Panc1 (cell line): ENCODE data around the gene NSD1. TPM values are rescaled to one million over a fixed set of nuclear protein-coding genes. Genes with fewer than 3 reads are reported as not detected.

Source experiments
- ATAC-seq: fragments of 200-7000 bp; cut with Tn5 transposase; 2 replicates; pipeline ENCODE4 v1.9.1; 2020; ENCODE audit warnings: mild to moderate bottlenecking, moderate library complexity
- BruUV-seq: library from RNA; stranded (reverse); fragments of 400-500 nt; replicated peaks from 2 replicates; lab custom pipeline; 2021; lab: Mats Ljungman, UMichigan
- CTCF ChIA-PET: fragments of 300-600 bp; sonication (Branson Sonifier 250); formaldehyde crosslinking; loops from one replicate; lab custom pipeline; 2022; ENCODE audit warnings: antibody characterized with exemption; lab: Charles Lee
- POLR2A ChIA-PET: fragments of 300-600 bp; sonication (Branson Sonifier 250); formaldehyde crosslinking; loops from one replicate; lab custom pipeline; 2022; ENCODE audit warnings: antibody characterized with exemption; lab: Charles Lee
- DNase-seq: peaks from one replicate; pipeline ENCODE4 v3.0.0-alpha.2; 2010; ENCODE audit warnings: low read depth, low spot score
- H3K27ac ChIP-seq: 2 replicates; pipeline ENCODE4 v1.5.1; 2011; ENCODE audit warnings: mild to moderate bottlenecking, low read length, inconsistent platforms
- H3K27me3 ChIP-seq: fragments of 200-500 bp; sonication (Bioruptor generic); 2 replicates; pipeline ENCODE4 v1.6.0; 2014; ENCODE audit warnings: low read length, inconsistent platforms; ENCODE audit not compliant: control insufficient read depth, insufficient read depth
- H3K36me3 ChIP-seq: fragments of 200-500 bp; sonication (Bioruptor generic); 2 replicates; pipeline ENCODE4 v1.5.1; 2014; ENCODE audit warnings: inconsistent platforms, mild to moderate bottlenecking, low read length, moderate library complexity; ENCODE audit not compliant: control insufficient read depth, insufficient read depth
- H3K4me1 ChIP-seq: 2 replicates; pipeline ENCODE4 v1.5.1; 2011; ENCODE audit warnings: inconsistent platforms, mild to moderate bottlenecking, low read length, moderate library complexity; ENCODE audit not compliant: control insufficient read depth, insufficient read depth
- H3K4me3 ChIP-seq, 2 experiments: 2 replicates each; pipeline ENCODE4 v1.5.1; 2011 to 2012; ENCODE audit warnings: low read depth in 2 of 2, low read length in 2 of 2, mild to moderate bottlenecking in 2 of 2, inconsistent platforms in 1 of 2, moderate library complexity in 1 of 2
- H3K9me3 ChIP-seq: fragments of 200-500 bp; sonication (Bioruptor generic); 2 replicates; pipeline ENCODE4 v1.5.1; 2014; ENCODE audit warnings: low read depth, mild to moderate bottlenecking, inconsistent platforms, low read length, moderate library complexity; ENCODE audit not compliant: control insufficient read depth, insufficient read depth
- CTCF ChIP-seq: fragments of 450-650 bp; IDR thresholded peaks from 2 replicates; pipeline ENCODE4 v1.5.1; 2017; ENCODE audit warnings: mild to moderate bottlenecking
- POLR2AphosphoS5 ChIP-seq: IDR thresholded peaks from 2 replicates; pipeline ENCODE4 v1.6.1; 2012; ENCODE audit warnings: mild to moderate bottlenecking, low read depth, low read length, moderate library complexity
- SIN3A ChIP-seq: IDR thresholded peaks from 2 replicates; pipeline ENCODE4 v1.6.1; 2012; ENCODE audit warnings: low read depth, mild to moderate bottlenecking, low read length, moderate library complexity, borderline replicate concordance; ENCODE audit not compliant: insufficient read depth
- TCF7L2 ChIP-seq: IDR thresholded peaks from 2 replicates; pipeline ENCODE4 v1.6.1; 2011; ENCODE audit warnings: mild to moderate bottlenecking, low read depth, low read length, inconsistent platforms
- in situ Hi-C: cut with HindIII; loops from 2 replicates; pipeline ENCODE4 v1.10.0; 2016; ENCODE audit warnings: low sequenced_read_pairs, low pct_unique_long_range_greater_than_20kb
- intact Hi-C: fragments of 100-400 bp; cut with micrococcal nuclease; formaldehyde crosslinking; loops from one replicate; pipeline ENCODE4 v1.10.0; 2022; ENCODE audit not compliant: unreplicated experiment
- total RNA-seq: library from RNA; stranded (reverse); gene quantifications from one replicate; pipeline ENCODE4 v1.2.1, GENCODE V29; 2021; ENCODE audit not compliant: unreplicated experiment
- TF ChIP-seq, protein P1 (sequence below), 2 experiments: IDR thresholded peaks; 2 replicates each; pipeline ENCODE4 v1.6.1; 2011 to 2012; ENCODE audit warnings: low read depth in 2 of 2, control low read depth in 1 of 2, low read length in 1 of 2, mild to moderate bottlenecking in 1 of 2, moderate library complexity in 1 of 2; ENCODE audit not compliant: insufficient read depth in 1 of 2

Gene NSD1
- total RNA-seq, 1 experiment from 2014 or later, result 58.7 TPM

DNA sequence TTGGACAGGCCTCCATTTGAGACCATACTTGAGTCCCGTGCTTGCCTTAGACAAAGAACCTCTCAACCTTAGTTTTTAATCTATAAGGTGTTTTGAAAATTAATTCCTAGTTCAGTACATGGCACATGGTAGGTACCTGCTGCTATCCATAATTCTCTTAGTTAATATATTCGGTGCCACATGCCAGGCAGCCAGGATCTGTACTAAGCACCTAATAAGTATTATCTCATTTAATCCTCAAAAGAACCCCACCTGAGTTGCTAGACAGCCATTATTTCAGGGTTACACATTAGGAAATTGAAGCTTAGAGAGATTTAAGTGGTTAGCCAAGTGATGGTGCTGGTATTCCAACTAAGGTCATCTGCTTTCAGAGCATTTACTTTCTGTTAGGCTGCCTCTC lies 29.9 kb downstream of the NSD1 start:
- in situ Hi-C loops, result no loop called here

DNA sequence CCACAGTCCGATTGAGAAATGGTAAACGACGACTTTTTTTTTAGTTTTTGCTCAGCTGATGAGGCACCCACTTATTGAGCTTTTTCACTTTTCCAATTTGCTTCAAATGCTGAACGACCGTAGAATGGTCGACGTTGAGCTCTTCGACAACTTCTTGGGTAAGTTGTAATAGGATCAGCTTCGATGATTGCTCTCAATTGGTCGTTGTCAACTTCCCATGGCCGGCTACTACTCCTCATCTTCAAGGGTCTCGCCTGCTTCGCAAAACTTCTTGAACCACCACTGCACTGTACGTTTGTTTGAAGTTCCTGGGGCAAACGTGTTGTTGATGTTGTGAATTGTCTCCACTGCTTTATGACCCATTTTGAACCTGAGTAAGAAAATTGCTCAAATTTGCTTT lies 35.7 kb downstream of the NSD1 start:
- intact Hi-C loops, result no loop called here

More for the DNA sequence above, 29.9 kb downstream of the NSD1 start:
- intact Hi-C loops, result no loop called here
- TF ChIP-seq TCF7L2 (no peak), CTCF (no peak), SIN3A (no peak), POLR2AphosphoS5 (no peak)
- TF ChIP-seq, protein P1, sequence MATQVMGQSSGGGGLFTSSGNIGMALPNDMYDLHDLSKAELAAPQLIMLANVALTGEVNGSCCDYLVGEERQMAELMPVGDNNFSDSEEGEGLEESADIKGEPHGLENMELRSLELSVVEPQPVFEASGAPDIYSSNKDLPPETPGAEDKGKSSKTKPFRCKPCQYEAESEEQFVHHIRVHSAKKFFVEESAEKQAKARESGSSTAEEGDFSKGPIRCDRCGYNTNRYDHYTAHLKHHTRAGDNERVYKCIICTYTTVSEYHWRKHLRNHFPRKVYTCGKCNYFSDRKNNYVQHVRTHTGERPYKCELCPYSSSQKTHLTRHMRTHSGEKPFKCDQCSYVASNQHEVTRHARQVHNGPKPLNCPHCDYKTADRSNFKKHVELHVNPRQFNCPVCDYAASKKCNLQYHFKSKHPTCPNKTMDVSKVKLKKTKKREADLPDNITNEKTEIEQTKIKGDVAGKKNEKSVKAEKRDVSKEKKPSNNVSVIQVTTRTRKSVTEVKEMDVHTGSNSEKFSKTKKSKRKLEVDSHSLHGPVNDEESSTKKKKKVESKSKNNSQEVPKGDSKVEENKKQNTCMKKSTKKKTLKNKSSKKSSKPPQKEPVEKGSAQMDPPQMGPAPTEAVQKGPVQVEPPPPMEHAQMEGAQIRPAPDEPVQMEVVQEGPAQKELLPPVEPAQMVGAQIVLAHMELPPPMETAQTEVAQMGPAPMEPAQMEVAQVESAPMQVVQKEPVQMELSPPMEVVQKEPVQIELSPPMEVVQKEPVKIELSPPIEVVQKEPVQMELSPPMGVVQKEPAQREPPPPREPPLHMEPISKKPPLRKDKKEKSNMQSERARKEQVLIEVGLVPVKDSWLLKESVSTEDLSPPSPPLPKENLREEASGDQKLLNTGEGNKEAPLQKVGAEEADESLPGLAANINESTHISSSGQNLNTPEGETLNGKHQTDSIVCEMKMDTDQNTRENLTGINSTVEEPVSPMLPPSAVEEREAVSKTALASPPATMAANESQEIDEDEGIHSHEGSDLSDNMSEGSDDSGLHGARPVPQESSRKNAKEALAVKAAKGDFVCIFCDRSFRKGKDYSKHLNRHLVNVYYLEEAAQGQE (IDR thresholded peaks at IDR 0.05; ENCODE audit: insufficient read depth in 1 of 2, low read depth in 2 of 2, low read length in 1 of 2), result no peak
- H3K27me3 ChIP-seq, result no peaks in the 10 kb centered on the region
- H3K9me3 ChIP-seq, result no peaks in the 10 kb centered on the region
- no peaks in the 10 kb centered on the region for H3K36me3 ChIP-seq
- H3K4me1 ChIP-seq, result no peaks in the 10 kb centered on the region
- no TSS peak for BruUV-seq
- no peak for ATAC-seq
- CTCF ChIA-PET, result interaction anchor here (0.6 kb wide), 1 partner anchor 327 kb away, joined by 8 read pairs; no protein-coding TSS in a partner anchor
- no peak overlapping the region for H3K27ac ChIP-seq
- POLR2A ChIA-PET, result interaction anchor here (0.7 kb wide), 1 partner anchor 10 kb away, joined by 3 read pairs; no protein-coding TSS in a partner anchor
- DNase-seq, result no peak
- no peak overlapping the region for H3K4me3 ChIP-seq

More for the DNA sequence above, 35.7 kb downstream of the NSD1 start:
- DNase-seq (no peak), ATAC-seq (no peak)
- no TSS peak for BruUV-seq
- H3K27ac ChIP-seq, result no peak overlapping the region
- in situ Hi-C loops, result no loop called here
- ChIA-PET CTCF (no interaction called here), POLR2A (no interaction called here)
- TF ChIP-seq TCF7L2 (no peak), POLR2AphosphoS5 (no peak), SIN3A (no peak), CTCF (no peak)
- TF ChIP-seq, protein P1 (IDR thresholded peaks at IDR 0.05; ENCODE audit: insufficient read depth in 1 of 2, low read depth in 2 of 2, low read length in 1 of 2), result no peak
- H3K4me1 ChIP-seq, result no peaks in the 10 kb centered on the region
- H3K27me3 ChIP-seq, result no peaks in the 10 kb centered on the region
- H3K9me3 ChIP-seq, result no peaks in the 10 kb centered on the region
- no peak overlapping the region for H3K4me3 ChIP-seq
- H3K36me3 ChIP-seq, result no peaks in the 10 kb centered on the region
